ENCODE results near the gene TMEM242. TPM values are rescaled to one million over a fixed set of nuclear protein-coding genes. Genes with fewer than 3 reads are reported as not detected.

Gene TMEM242
- total and polyA plus RNA-seq, 10 of the 15 experiments (the other 5 are each of a cell fraction or from before 2014, with no cell fraction given) = 2.8 to 9.8 (median 5.5) TPM

DNA sequence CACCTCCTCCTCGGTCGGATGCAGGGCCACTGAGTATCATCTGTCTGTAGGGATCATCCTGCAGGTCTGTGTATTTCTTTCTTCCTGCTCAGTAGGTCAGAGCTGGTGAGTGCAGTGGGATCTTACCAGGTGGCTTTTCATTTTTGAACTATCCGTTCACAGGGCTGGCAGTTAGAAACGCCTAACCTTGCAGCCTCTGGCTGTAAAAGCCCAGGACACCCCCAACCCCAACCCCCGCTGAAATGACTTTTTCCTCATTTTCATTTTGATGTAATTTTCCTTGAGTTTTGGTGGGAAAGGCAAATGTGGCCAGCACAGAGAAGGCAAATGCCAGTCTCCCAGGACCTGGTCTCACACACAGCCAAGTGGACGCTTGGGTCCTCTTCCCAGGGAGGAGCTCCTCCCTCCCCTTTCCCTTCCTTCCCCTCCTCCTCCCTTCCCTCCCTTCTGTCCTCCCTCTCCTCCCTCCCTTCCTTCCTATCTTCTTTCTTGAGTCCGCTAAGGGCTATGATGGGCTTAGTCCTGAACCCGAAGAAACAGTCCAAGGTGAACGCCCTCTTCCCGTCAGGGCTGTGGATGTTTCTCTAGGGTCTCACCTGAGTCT, 36.0 kb downstream of the TMEM242 start:
- no peak overlapping the region for H2AFZ ChIP-seq (ENCODE audit: control insufficient read depth, low read depth, low read length)
- in situ Hi-C loops (cut with MboI) = no loop called here
- RAD21 ChIA-PET (ENCODE audit: unreplicated experiment) = no interaction called here
- no peaks in the 10 kb centered on the region for H3K79me2 ChIP-seq (ENCODE audit: control insufficient read depth, insufficient read depth, low read length)
- intact Hi-C loops (cut with micrococcal nuclease; ENCODE audit: unreplicated experiment) = no loop called here
- ATAC-seq (no peak), FAIRE-seq (no peak), DNase-seq (ENCODE audit: low read depth, low spot score) (no peak)
- H3K4me3 ChIP-seq = no peak overlapping the region
- no peaks in the 10 kb centered on the region for H3K9me3 ChIP-seq (replicated peaks; ENCODE audit: control insufficient read depth, insufficient read depth, low read length)
- H3K27me3 ChIP-seq (replicated peaks in 1 of 2; ENCODE audit: control insufficient read depth in 2 of 2, insufficient read depth in 2 of 2, low read length in 1 of 2) = no peaks in the 10 kb centered on the region
- BruUV-seq (replicated peaks) = no TSS peak
- CTCF ChIA-PET = interaction anchor here (1.7 kb wide), 1 partner anchor 10 kb away, joined by 3 read pairs; no protein-coding TSS in a partner anchor
- H3K9ac ChIP-seq (ENCODE audit: control insufficient read depth, insufficient read depth, low read length) = no peak overlapping the region
- TF ChIP-seq CREB1 (IDR thresholded peaks at IDR 0.05; ENCODE audit: low read depth) = no peak
- TF ChIP-seq HDAC2 (IDR thresholded peaks at IDR 0.05) = no peak
- TF ChIP-seq ESRRA (IDR thresholded peaks at IDR 0.05; ENCODE audit: low read length) = no peak
- TF ChIP-seq ZNF207 (IDR thresholded peaks at IDR 0.05; ENCODE audit: borderline replicate concordance) = no peak
- TF ChIP-seq ZNF217 (IDR thresholded peaks at IDR 0.05) = no peak
- TF ChIP-seq, protein P1, sequence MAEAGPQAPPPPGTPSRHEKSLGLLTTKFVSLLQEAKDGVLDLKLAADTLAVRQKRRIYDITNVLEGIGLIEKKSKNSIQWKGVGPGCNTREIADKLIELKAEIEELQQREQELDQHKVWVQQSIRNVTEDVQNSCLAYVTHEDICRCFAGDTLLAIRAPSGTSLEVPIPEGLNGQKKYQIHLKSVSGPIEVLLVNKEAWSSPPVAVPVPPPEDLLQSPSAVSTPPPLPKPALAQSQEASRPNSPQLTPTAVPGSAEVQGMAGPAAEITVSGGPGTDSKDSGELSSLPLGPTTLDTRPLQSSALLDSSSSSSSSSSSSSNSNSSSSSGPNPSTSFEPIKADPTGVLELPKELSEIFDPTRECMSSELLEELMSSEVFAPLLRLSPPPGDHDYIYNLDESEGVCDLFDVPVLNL (IDR thresholded peaks at IDR 0.05; ENCODE audit: low read depth, low read length) = no peak
- no peak for TF ChIP-seq HDAC6 (IDR thresholded peaks at IDR 0.05; ENCODE audit: unreplicated experiment)
- no peak for TF ChIP-seq ZNF622 (IDR thresholded peaks at IDR 0.05)
- H4K20me1 ChIP-seq (ENCODE audit: control insufficient read depth, insufficient read depth) = no peaks in the 10 kb centered on the region
- POLR2A ChIA-PET = no interaction called here
- no peaks in the 10 kb centered on the region for H3K4me1 ChIP-seq (ENCODE audit: control insufficient read depth, insufficient read depth, low read length)
- 85% methylated on average over 10 of the region's 10 CpGs for WGBS (ENCODE audit: insufficient coverage, insufficient replicate concordance, low lambda C conversion rate, missing lambda C conversion rate)
- no peak overlapping the region for H3K4me2 ChIP-seq (ENCODE audit: control insufficient read depth, insufficient read depth)
- H3K36me3 ChIP-seq (ENCODE audit: control insufficient read depth in 2 of 2, insufficient read depth in 2 of 2, low read length in 1 of 2) = peaks cover 0 to 4% of the 10 kb centered on the region in 2 experiments; a peak in 2 of 4 replicates
- SMC1A ChIA-PET (ENCODE audit: uncharacterized antibody, unreplicated experiment) = no interaction called here
- no peak overlapping the region for H3K27ac ChIP-seq (ENCODE audit: control insufficient read depth, insufficient read depth)
